Vagina (tissue), 2 donors: ENCODE results near the gene PARVA. TPM values are rescaled to one million over a fixed set of nuclear protein-coding genes. Genes with fewer than 3 reads are reported as not detected.

ENCODE experiments used
- DNase-seq, 2 donors: peaks; one replicate each; pipeline ENCODE4 v3.0.0-alpha.2; 2017; ENCODE audit errors: extremely low spot score in 2 of 2
- H3K27ac ChIP-seq: fragments of 200-600 bp; sonication (generic); one replicate; pipeline ENCODE4 v1.5.1; 2019
- H3K27me3 ChIP-seq: fragments of 200-600 bp; sonication (generic); one replicate; pipeline ENCODE4 v1.5.1; 2019
- H3K36me3 ChIP-seq, 2 donors: fragments of 200-600 bp; sonication (generic); one replicate each; pipeline ENCODE4 v1.5.1; 2017 to 2019
- H3K4me1 ChIP-seq: fragments of 200-600 bp; sonication (generic); one replicate; pipeline ENCODE4 v1.5.1; 2019
- H3K4me3 ChIP-seq, 2 donors: fragments of 200-600 bp; sonication (generic); 1 replicate in 1 of 2; 2 replicates in 1 of 2; pipeline ENCODE4 v1.5.1; 2016 to 2019
- H3K9me3 ChIP-seq: fragments of 200-600 bp; sonication (generic); one replicate; pipeline ENCODE4 v1.5.1; 2019
- POLR2A ChIP-seq, 2 donors: fragments of 450-650 bp; IDR thresholded peaks; one replicate each; pipeline ENCODE4 v1.6.1; 2017; ENCODE audit warnings: antibody characterized with exemption in 2 of 2, mild to moderate bottlenecking in 2 of 2, moderate library complexity in 2 of 2
- POLR2AphosphoS5 ChIP-seq, 2 donors: sonication (generic); formaldehyde crosslinking; IDR thresholded peaks; one replicate each; pipeline ENCODE4 v1.9.0; 2017; ENCODE audit warnings: antibody characterized with exemption in 2 of 2, mild to moderate bottlenecking in 2 of 2, low read depth in 1 of 2; ENCODE audit not compliant: insufficient read depth in 1 of 2
- intact Hi-C: fragments of 100-400 bp; cut with DNase I; formaldehyde crosslinking; loops from one replicate; pipeline ENCODE4 v1.15.1; 2023
- total RNA-seq: library from RNA; depleted of rRNA; stranded (reverse); fragments of >200 nt; gene quantifications from one replicate; pipeline ENCODE4 v1.2.3, GENCODE V29; 2016
- TF ChIP-seq, protein P1 (sequence below), 3 experiments: fragments of 450-650 bp in 2 of 3; fragments of 200-600 bp in 1 of 3; sonication (generic) in 1 of 3; IDR thresholded peaks; one replicate each; pipeline ENCODE4 v1.5.1; 2017 to 2019; ENCODE audit warnings: antibody characterized with exemption in 3 of 3, mild to moderate bottlenecking in 2 of 3, moderate library complexity in 2 of 3

The PARVA gene
- total RNA-seq, 1 donor from 2014 or later: 51.1 TPM

DNA sequence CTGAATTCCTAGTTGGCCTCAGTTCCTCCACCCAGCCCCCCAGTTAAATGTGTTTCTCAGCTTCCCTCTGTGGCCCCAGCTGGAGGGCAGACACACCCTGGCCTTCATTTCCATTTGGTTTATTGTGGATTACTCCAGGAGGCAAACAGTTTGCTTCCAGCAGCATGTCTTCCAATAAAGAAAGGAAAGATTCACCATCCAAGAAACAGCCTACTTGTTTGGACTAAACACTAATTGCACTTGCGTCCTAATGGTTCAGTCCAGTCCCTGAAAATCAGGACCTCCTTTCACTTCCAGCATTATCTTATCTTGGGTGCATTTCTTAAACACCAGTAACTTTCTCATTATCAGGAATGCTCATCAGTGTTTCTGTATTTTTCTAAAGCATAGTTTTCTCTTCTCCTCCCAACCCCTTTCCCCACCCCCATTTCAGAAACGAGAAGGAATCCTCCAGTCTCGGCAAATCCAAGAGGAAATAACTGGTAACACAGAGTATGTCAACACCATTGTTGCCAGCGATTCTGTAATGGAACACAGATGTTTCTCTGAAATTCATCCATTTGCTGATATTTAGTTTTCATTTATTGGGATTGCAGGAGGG lies 130.9 kb downstream of the PARVA start:
- Histone ChIP-seq H3K27ac (peak overlapping the region; percentile 70), H3K4me1 (peaks cover 39% of the 10 kb centered on the region), H3K36me3 (peaks cover 0 to 6% of the 10 kb centered on the region in 2 donors), H3K9me3 (no peaks in the 10 kb centered on the region), H3K4me3 (no peak overlapping the region), H3K27me3 (no peaks in the 10 kb centered on the region)
- TF ChIP-seq, protein P1, sequence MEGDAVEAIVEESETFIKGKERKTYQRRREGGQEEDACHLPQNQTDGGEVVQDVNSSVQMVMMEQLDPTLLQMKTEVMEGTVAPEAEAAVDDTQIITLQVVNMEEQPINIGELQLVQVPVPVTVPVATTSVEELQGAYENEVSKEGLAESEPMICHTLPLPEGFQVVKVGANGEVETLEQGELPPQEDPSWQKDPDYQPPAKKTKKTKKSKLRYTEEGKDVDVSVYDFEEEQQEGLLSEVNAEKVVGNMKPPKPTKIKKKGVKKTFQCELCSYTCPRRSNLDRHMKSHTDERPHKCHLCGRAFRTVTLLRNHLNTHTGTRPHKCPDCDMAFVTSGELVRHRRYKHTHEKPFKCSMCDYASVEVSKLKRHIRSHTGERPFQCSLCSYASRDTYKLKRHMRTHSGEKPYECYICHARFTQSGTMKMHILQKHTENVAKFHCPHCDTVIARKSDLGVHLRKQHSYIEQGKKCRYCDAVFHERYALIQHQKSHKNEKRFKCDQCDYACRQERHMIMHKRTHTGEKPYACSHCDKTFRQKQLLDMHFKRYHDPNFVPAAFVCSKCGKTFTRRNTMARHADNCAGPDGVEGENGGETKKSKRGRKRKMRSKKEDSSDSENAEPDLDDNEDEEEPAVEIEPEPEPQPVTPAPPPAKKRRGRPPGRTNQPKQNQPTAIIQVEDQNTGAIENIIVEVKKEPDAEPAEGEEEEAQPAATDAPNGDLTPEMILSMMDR (IDR thresholded peaks at IDR 0.05): no peak
- TF ChIP-seq POLR2A (IDR thresholded peaks at IDR 0.05) (no peak), POLR2AphosphoS5 (IDR thresholded peaks at IDR 0.05; ENCODE audit: insufficient read depth in 1 of 2, low read depth in 1 of 2) (peak; percentile 9 to 20)
- intact Hi-C loops: no loop called here
- DNase-seq: no peak

DNA sequence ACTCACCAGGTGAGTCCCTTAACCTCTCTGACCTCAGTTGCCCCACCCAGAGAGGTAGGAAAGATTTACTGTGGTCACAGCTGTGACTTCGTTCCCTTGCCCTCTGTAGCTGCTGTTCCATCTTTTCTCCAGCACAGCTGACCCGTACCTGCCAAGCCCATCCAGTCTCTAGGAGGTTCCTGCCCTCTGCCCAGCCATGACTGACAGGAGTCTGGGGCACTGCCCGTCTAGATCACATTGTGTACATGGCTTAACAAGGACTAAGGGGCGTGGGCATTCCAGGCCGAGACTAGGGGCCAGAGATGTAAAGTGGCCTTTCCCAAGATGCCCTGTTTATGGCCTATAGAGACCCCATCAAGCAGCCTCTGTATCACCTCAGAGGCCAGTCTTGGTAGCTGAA lies 132.0 kb downstream of the PARVA start:
- intact Hi-C loops: no loop called here
- Histone ChIP-seq H3K4me1 (peaks cover 32% of the 10 kb centered on the region), H3K9me3 (no peaks in the 10 kb centered on the region), H3K4me3 (no peak overlapping the region), H3K27ac (peak overlapping the region; percentile 70), H3K36me3 (peaks cover 0 to 11% of the 10 kb centered on the region in 2 donors), H3K27me3 (no peaks in the 10 kb centered on the region)
- no peak for DNase-seq
- TF ChIP-seq, protein P1 (IDR thresholded peaks at IDR 0.05): no peak
- TF ChIP-seq POLR2A (IDR thresholded peaks at IDR 0.05) (no peak), POLR2AphosphoS5 (IDR thresholded peaks at IDR 0.05; ENCODE audit: insufficient read depth in 1 of 2, low read depth in 1 of 2) (peak in 1 of 2 donors; percentile 8)

DNA sequence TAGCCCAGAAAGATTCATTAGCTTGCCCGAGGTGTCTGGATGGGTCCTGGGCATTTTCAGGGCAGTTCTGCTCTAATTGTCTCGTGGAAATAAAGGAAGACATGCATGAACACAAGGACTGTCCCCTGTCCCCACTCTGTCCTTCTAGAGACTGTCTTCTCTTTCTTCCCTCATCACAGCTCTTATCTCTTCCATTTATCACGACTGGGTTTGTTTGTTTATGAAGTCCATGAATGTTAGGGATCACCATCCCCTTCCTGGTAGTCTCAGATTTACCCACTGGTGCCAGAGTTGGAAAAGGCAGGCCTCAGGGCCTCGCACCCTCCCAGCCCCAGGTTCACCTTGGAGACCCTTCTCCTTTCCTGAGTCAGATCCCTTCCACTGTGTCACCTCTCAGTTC lies 134.8 kb downstream of the PARVA start:
- Histone ChIP-seq H3K4me3 (no peak overlapping the region), H3K27me3 (no peaks in the 10 kb centered on the region), H3K27ac (no peak overlapping the region), H3K9me3 (no peaks in the 10 kb centered on the region), H3K4me1 (peaks cover 14% of the 10 kb centered on the region), H3K36me3 (peaks cover 0 to 11% of the 10 kb centered on the region in 2 donors)
- TF ChIP-seq POLR2A (IDR thresholded peaks at IDR 0.05) (no peak), POLR2AphosphoS5 (IDR thresholded peaks at IDR 0.05; ENCODE audit: insufficient read depth in 1 of 2, low read depth in 1 of 2) (no peak)
- TF ChIP-seq, protein P1 (IDR thresholded peaks at IDR 0.05): no peak
- no peak for DNase-seq
- intact Hi-C loops: no loop called here

- Histone ChIP-seq H3K4me1 (peaks cover 8% of the 10 kb centered on the region), H3K27ac (no peak overlapping the region), H3K9me3 (no peaks in the 10 kb centered on the region), H3K27me3 (no peaks in the 10 kb centered on the region), H3K36me3 (peaks cover 0 to 14% of the 10 kb centered on the region in 2 donors), H3K4me3 (no peak overlapping the region)
- intact Hi-C loops: no loop called here
- TF ChIP-seq, protein P1 (IDR thresholded peaks at IDR 0.05): no peak
- no peak for TF ChIP-seq POLR2A (IDR thresholded peaks at IDR 0.05)
- no peak for TF ChIP-seq POLR2AphosphoS5 (IDR thresholded peaks at IDR 0.05; ENCODE audit: insufficient read depth in 1 of 2, low read depth in 1 of 2)
- DNase-seq: no peak
Observed at GRCh38 chr11:12512826-12513395, 135.5 kb downstream of the PARVA start.
